Mesenchymal stem cell (in vitro differentiated cells and primary cell): ENCODE data around the gene BMPR1A.
A peak's percentile ranks its signal among the peaks of the same experiment; 100 is the strongest.

Experiments
- DNase-seq: peaks from one replicate; pipeline ENCODE4 v3.0.0-alpha.2; 2013
- H2AFZ ChIP-seq: one replicate; pipeline ENCODE4 v1.6.1; 2013; ENCODE audit warnings: low read depth, mild to moderate bottlenecking, control low read depth, inconsistent platforms, low read length, moderate library complexity
- H2AK5ac ChIP-seq: 2 replicates; pipeline ENCODE4 v1.6.1; 2013; ENCODE audit warnings: low read length, moderate library complexity, mild to moderate bottlenecking, inconsistent platforms; ENCODE audit not compliant: severe bottlenecking
- H2BK120ac ChIP-seq: one replicate; pipeline ENCODE4 v1.6.1; 2013; ENCODE audit warnings: low read depth, mild to moderate bottlenecking, inconsistent platforms, low read length, moderate library complexity
- H2BK12ac ChIP-seq, 2 experiments: one replicate each; pipeline ENCODE4 v1.6.1; 2013; ENCODE audit warnings: inconsistent platforms in 2 of 2, low read length in 2 of 2, mild to moderate bottlenecking in 2 of 2, moderate library complexity in 2 of 2, control low read depth in 1 of 2
- H2BK15ac ChIP-seq: one replicate; pipeline ENCODE4 v1.6.1; 2013; ENCODE audit warnings: mild to moderate bottlenecking, low read depth, inconsistent platforms; ENCODE audit not compliant: poor library complexity, severe bottlenecking
- H2BK5ac ChIP-seq: 2 replicates; pipeline ENCODE4 v1.6.1; 2013; ENCODE audit warnings: low read depth, mild to moderate bottlenecking, low read length, control low read depth, inconsistent platforms; ENCODE audit not compliant: poor library complexity, severe bottlenecking
- H3K14ac ChIP-seq, 2 experiments: one replicate each; pipeline ENCODE4 v1.6.1; 2013; ENCODE audit warnings: inconsistent platforms in 2 of 2, low read length in 2 of 2, control low read depth in 1 of 2, mild to moderate bottlenecking in 1 of 2, moderate library complexity in 1 of 2
- H3K18ac ChIP-seq, 2 experiments: one replicate each; pipeline ENCODE4 v1.6.1; 2013; ENCODE audit warnings: inconsistent platforms in 2 of 2, low read length in 2 of 2, control low read depth in 1 of 2, low read depth in 1 of 2, mild to moderate bottlenecking in 1 of 2
- H3K23ac ChIP-seq, 2 experiments: one replicate each; pipeline ENCODE4 v1.6.1; 2013; ENCODE audit warnings: inconsistent platforms in 2 of 2, low read length in 2 of 2, mild to moderate bottlenecking in 2 of 2, moderate library complexity in 2 of 2, control low read depth in 1 of 2
- H3K27ac ChIP-seq: 2 replicates; pipeline ENCODE4 v1.5.1; 2013; ENCODE audit warnings: mild to moderate bottlenecking, moderate library complexity, low read length, control low read depth, inconsistent platforms; ENCODE audit not compliant: poor library complexity, severe bottlenecking
- H3K27me3 ChIP-seq, 2 experiments: 2 replicates each; pipeline versions ENCODE4 v1.6.1 to v1.7.0; 2013; ENCODE audit warnings: low read length in 2 of 2, mild to moderate bottlenecking in 2 of 2, moderate library complexity in 2 of 2, control low read depth in 1 of 2, inconsistent platforms in 1 of 2; ENCODE audit not compliant: control insufficient read depth in 1 of 2, insufficient read depth in 1 of 2
- H3K36me3 ChIP-seq, 2 experiments: 2 replicates each; pipeline versions ENCODE4 v1.6.1 to v1.7.0; 2013; ENCODE audit warnings: low read length in 2 of 2, control low read depth in 1 of 2, inconsistent platforms in 1 of 2, low read depth in 1 of 2, mild to moderate bottlenecking in 1 of 2; ENCODE audit not compliant: insufficient read depth in 2 of 2, control insufficient read depth in 1 of 2
- H3K4ac ChIP-seq, 2 experiments: one replicate each; pipeline ENCODE4 v1.6.1; 2013; ENCODE audit warnings: inconsistent platforms in 2 of 2, low read length in 2 of 2, mild to moderate bottlenecking in 2 of 2, moderate library complexity in 2 of 2, control low read depth in 1 of 2, low read depth in 1 of 2
- H3K4me1 ChIP-seq: 2 replicates; pipeline ENCODE4 v1.6.1; 2013; ENCODE audit warnings: low read depth, low read length, control low read depth; ENCODE audit not compliant: control insufficient read depth, insufficient read depth
- H3K4me2 ChIP-seq: 2 replicates; pipeline ENCODE4 v1.6.1; 2013; ENCODE audit warnings: low read length, mild to moderate bottlenecking, inconsistent platforms; ENCODE audit not compliant: poor library complexity, severe bottlenecking
- H3K4me3 ChIP-seq, 2 experiments: 2 replicates each; pipeline versions ENCODE4 v1.5.1 to v1.7.0; 2013; ENCODE audit warnings: low read length in 2 of 2, mild to moderate bottlenecking in 2 of 2, control low read depth in 1 of 2, low read depth in 1 of 2; ENCODE audit not compliant: insufficient read depth in 1 of 2
- H3K79me1 ChIP-seq: replicated peaks from 2 replicates; pipeline ENCODE4 v1.6.1; 2013; ENCODE audit warnings: mild to moderate bottlenecking, control low read depth, low read length, inconsistent platforms; ENCODE audit not compliant: poor library complexity, severe bottlenecking
- H3K9ac ChIP-seq: 2 replicates; pipeline ENCODE4 v1.7.0; 2013; ENCODE audit warnings: mild to moderate bottlenecking, low read length, moderate library complexity
- H3K9me3 ChIP-seq: 2 replicates; pipeline ENCODE4 v1.7.0; 2013; ENCODE audit warnings: mild to moderate bottlenecking, low read length; ENCODE audit not compliant: control insufficient read depth
- H4K8ac ChIP-seq: one replicate; pipeline ENCODE4 v1.6.1; 2013; ENCODE audit warnings: inconsistent platforms, mild to moderate bottlenecking, low read length, moderate library complexity
- H4K91ac ChIP-seq: one replicate; pipeline ENCODE4 v1.6.1; 2013; ENCODE audit warnings: mild to moderate bottlenecking, low read length, inconsistent platforms
- WGBS: methylation state at CpG from one replicate; pipeline ENCODE4 v1.1.7; 2013; ENCODE audit warnings: mixed read lengths; 5-methylcytosine and 5-hydroxymethylcytosine counted together

The BMPR1A gene

GRCh38 chr10:86724445-86724844 is 32.0 kb upstream of the BMPR1A start:
- Histone ChIP-seq H2AK5ac (no peak overlapping the region), H3K4me2 (no peak overlapping the region), H4K8ac (no peak overlapping the region), H3K4me3 (no peak overlapping the region), H3K4me1 (peaks cover 3% of the 10 kb centered on the region), H3K27ac (no peak overlapping the region), H3K27me3 (peaks cover 10 to 14% of the 10 kb centered on the region in 2 experiments), H3K9me3 (no peaks in the 10 kb centered on the region), H2BK120ac (no peak overlapping the region), H3K14ac (no peak overlapping the region), H3K23ac (no peak overlapping the region), H2BK12ac (no peak overlapping the region), H2AFZ (no peak overlapping the region), H3K18ac (no peak overlapping the region), H3K4ac (no peak overlapping the region), H3K79me1 (no peaks in the 10 kb centered on the region), H4K91ac (no peak overlapping the region), H3K9ac (no peak overlapping the region), H3K36me3 (no peaks in the 10 kb centered on the region), H2BK5ac (no peak overlapping the region), H2BK15ac (no peak overlapping the region)
- 100% methylated on average over 3 of the region's 6 CpGs for WGBS
- no peak for DNase-seq

- H3K9ac ChIP-seq: no peak overlapping the region
- H3K23ac ChIP-seq: no peak overlapping the region
- H2BK5ac ChIP-seq: no peak overlapping the region
- H4K91ac ChIP-seq: no peak overlapping the region
- H2BK12ac ChIP-seq: no peak overlapping the region
- H3K9me3 ChIP-seq: no peaks in the 10 kb centered on the region
- H3K27me3 ChIP-seq: peaks cover 6 to 13% of the 10 kb centered on the region in 2 experiments
- no peaks in the 10 kb centered on the region for H3K36me3 ChIP-seq
- no peak overlapping the region for H3K14ac ChIP-seq
- no peak overlapping the region for H2AFZ ChIP-seq
- no peak overlapping the region for H2BK120ac ChIP-seq
- no peak overlapping the region for H2AK5ac ChIP-seq
- no peak overlapping the region for H3K18ac ChIP-seq
- no peak overlapping the region for H3K4me2 ChIP-seq
- H3K4me1 ChIP-seq: peaks cover 4% of the 10 kb centered on the region
- no peak overlapping the region for H3K4ac ChIP-seq
- no peak overlapping the region for H3K4me3 ChIP-seq
- no peaks in the 10 kb centered on the region for H3K79me1 ChIP-seq
- WGBS: 97% methylated on average over 14 of the region's 14 CpGs
- no peak for DNase-seq
- no peak overlapping the region for H4K8ac ChIP-seq
- H3K27ac ChIP-seq: no peak overlapping the region
- H2BK15ac ChIP-seq: no peak overlapping the region
Measured at GRCh38 chr10:86725980-86726676, 30.3 kb upstream of the BMPR1A start.

GRCh38 chr10:86726677-86726999 is 29.8 kb upstream of the BMPR1A start:
- H4K8ac ChIP-seq: no peak overlapping the region
- H3K27ac ChIP-seq: no peak overlapping the region
- H3K36me3 ChIP-seq: no peaks in the 10 kb centered on the region
- no peak overlapping the region for H2BK15ac ChIP-seq
- H3K4me2 ChIP-seq: no peak overlapping the region
- no peak overlapping the region for H3K18ac ChIP-seq
- H2BK12ac ChIP-seq: no peak overlapping the region
- peaks cover 4% of the 10 kb centered on the region for H3K4me1 ChIP-seq
- no peaks in the 10 kb centered on the region for H3K9me3 ChIP-seq
- H2AFZ ChIP-seq: no peak overlapping the region
- H3K79me1 ChIP-seq: no peaks in the 10 kb centered on the region
- no peak overlapping the region for H4K91ac ChIP-seq
- H3K4ac ChIP-seq: no peak overlapping the region
- H2AK5ac ChIP-seq: no peak overlapping the region
- no peak overlapping the region for H3K14ac ChIP-seq
- no peak overlapping the region for H3K9ac ChIP-seq
- peaks cover under 1 to 8% of the 10 kb centered on the region in 2 experiments for H3K27me3 ChIP-seq
- DNase-seq: no peak
- H3K4me3 ChIP-seq: no peak overlapping the region
- 88% methylated on average over 1 of the region's 1 CpG for WGBS
- no peak overlapping the region for H2BK5ac ChIP-seq
- no peak overlapping the region for H3K23ac ChIP-seq
- no peak overlapping the region for H2BK120ac ChIP-seq

- DNase-seq: peak; percentile 20
- 58% methylated on average over 6 of the region's 6 CpGs for WGBS
Measured at GRCh38 chr10:86727470-86727869, 28.9 kb upstream of the BMPR1A start.

More at GRCh38 chr10:86727470-86727869, 28.9 kb upstream of the BMPR1A start:
- no peak overlapping the region for H3K4me3 ChIP-seq
- H2BK15ac ChIP-seq: no peak overlapping the region
- H3K79me1 ChIP-seq: no peaks in the 10 kb centered on the region
- H2AFZ ChIP-seq: no peak overlapping the region
- H2BK120ac ChIP-seq: no peak overlapping the region
- no peak overlapping the region for H3K14ac ChIP-seq
- H2BK12ac ChIP-seq: no peak overlapping the region
- H3K4me1 ChIP-seq: peaks cover 4% of the 10 kb centered on the region
- no peak overlapping the region for H4K8ac ChIP-seq
- H3K4ac ChIP-seq: no peak overlapping the region
- H3K18ac ChIP-seq: no peak overlapping the region
- H2BK5ac ChIP-seq: no peak overlapping the region
- H3K9me3 ChIP-seq: no peaks in the 10 kb centered on the region
- H4K91ac ChIP-seq: no peak overlapping the region
- H3K27me3 ChIP-seq: peaks cover 0 to 8% of the 10 kb centered on the region in 2 experiments
- no peak overlapping the region for H3K4me2 ChIP-seq
- H3K23ac ChIP-seq: no peak overlapping the region
- H3K36me3 ChIP-seq: no peaks in the 10 kb centered on the region
- H3K27ac ChIP-seq: no peak overlapping the region
- no peak overlapping the region for H3K9ac ChIP-seq
- no peak overlapping the region for H2AK5ac ChIP-seq
